Sigmoid colon (tissue), 7 donors: Measurements from ENCODE around the gene PTPRD. TPM values are rescaled to one million over a fixed set of nuclear protein-coding genes. Genes with fewer than 3 reads are reported as not detected.

Source experiments
- DNase-seq: peaks from one replicate; pipeline ENCODE4 v3.0.0-alpha.2; 2019
- H3K27ac ChIP-seq, 4 donors: fragments of 200-600 bp; sonication (generic); one replicate each; pipeline ENCODE4 v1.5.1; 2016 to 2019; ENCODE audit warnings: mild to moderate bottlenecking in 1 of 4
- H3K27me3 ChIP-seq, 3 donors: fragments of 200-600 bp; sonication (generic); one replicate each; pipeline ENCODE4 v1.5.1; 2019; ENCODE audit warnings: mild to moderate bottlenecking in 1 of 3
- H3K36me3 ChIP-seq, 4 donors: fragments of 200-600 bp; sonication (generic); one replicate each; pipeline ENCODE4 v1.5.1; 2016 to 2019
- H3K4me1 ChIP-seq, 4 donors: fragments of 200-600 bp; sonication (generic); one replicate each; pipeline ENCODE4 v1.5.1; 2017 to 2019
- H3K4me3 ChIP-seq, 4 donors: fragments of 200-600 bp; sonication (generic); one replicate each; pipeline ENCODE4 v1.5.1; 2017 to 2019; ENCODE audit warnings: mild to moderate bottlenecking in 2 of 4, moderate library complexity in 1 of 4
- H3K9me3 ChIP-seq, 4 donors: fragments of 200-600 bp in 3 of 4; sonication (generic) in 3 of 4; one replicate each; pipeline versions ENCODE4 v1.5.1 to v1.6.1; 2013 to 2019
- EP300 ChIP-seq, 4 donors: sonication (generic); formaldehyde crosslinking; IDR thresholded peaks; one replicate each; pipeline ENCODE4 v1.6.1; 2017; ENCODE audit warnings: antibody characterized with exemption in 4 of 4
- POLR2A ChIP-seq, 2 donors: fragments of 450-650 bp; IDR thresholded peaks; one replicate each; pipeline ENCODE4 v1.6.1; 2016; ENCODE audit warnings: antibody characterized with exemption in 2 of 2, mild to moderate bottlenecking in 2 of 2, moderate library complexity in 2 of 2
- POLR2AphosphoS5 ChIP-seq, 4 donors: sonication (generic); formaldehyde crosslinking; IDR thresholded peaks; one replicate each; pipeline ENCODE4 v1.6.1; 2017; ENCODE audit warnings: antibody characterized with exemption in 4 of 4
- WGBS, 2 donors: extraction: QIAGEN DNeasy Blood & Tissue Kit; methylation state at CpG; one replicate each; pipeline ENCODE4 v1.1.7; 2013; 5-methylcytosine and 5-hydroxymethylcytosine counted together
- intact Hi-C: fragments of 100-400 bp; cut with DNase I; formaldehyde crosslinking; loops from one replicate; pipeline ENCODE4 v1.15.1; 2023
- polyA plus RNA-seq, 3 donors: library from polyadenylated mRNA; stranded (reverse); fragments of 200-250 nt; gene quantifications; one replicate each; pipeline ENCODE4 v1.2.3, GENCODE V29; 2013
- total RNA-seq, 4 donors: library from RNA; depleted of rRNA; stranded (reverse); fragments of >200 nt; gene quantifications; one replicate each; pipeline ENCODE4 v1.1.0, GENCODE V29; 2016
- TF ChIP-seq, protein P1 (sequence below), 4 experiments: fragments of 450-650 bp in 3 of 4; fragments of 200-600 bp in 1 of 4; IDR thresholded peaks; one replicate each; pipeline ENCODE4 v1.5.1; 2016 to 2019; ENCODE audit warnings: antibody characterized with exemption in 4 of 4, mild to moderate bottlenecking in 3 of 4, moderate library complexity in 2 of 4
- donor health status: healthy with polysubstance abuse.
- donor health status: Bipolar disorder and iron deficiency.
- donor health status: healthy.

PTPRD gene
- total and polyA plus RNA-seq, 7 donors = 1.2 to 18.3 (median 6.3) TPM

DNA sequence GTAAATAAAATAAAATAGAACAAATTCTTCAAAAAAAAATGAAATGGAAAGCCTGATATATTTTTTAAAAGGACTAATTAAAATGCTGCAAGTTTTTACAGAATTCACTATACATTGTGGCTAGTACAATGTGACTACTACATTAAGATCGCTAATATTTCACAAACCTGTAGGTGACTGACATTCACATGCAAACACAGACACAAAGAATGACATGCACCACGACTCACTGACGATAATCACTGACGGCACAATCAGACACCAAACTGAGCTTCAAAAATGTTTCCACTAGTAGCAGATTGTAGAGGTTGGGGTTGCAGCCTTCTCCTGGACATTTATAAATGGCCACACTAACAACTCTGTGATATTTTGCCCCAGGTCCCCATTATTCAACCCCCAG is 2175.5 kb downstream of the PTPRD start:
- DNase-seq = no peak
- WGBS, 2 donors = 93 to 96% methylated on average over 4 of the region's 4 CpGs
- intact Hi-C loops = no loop called here

DNA sequence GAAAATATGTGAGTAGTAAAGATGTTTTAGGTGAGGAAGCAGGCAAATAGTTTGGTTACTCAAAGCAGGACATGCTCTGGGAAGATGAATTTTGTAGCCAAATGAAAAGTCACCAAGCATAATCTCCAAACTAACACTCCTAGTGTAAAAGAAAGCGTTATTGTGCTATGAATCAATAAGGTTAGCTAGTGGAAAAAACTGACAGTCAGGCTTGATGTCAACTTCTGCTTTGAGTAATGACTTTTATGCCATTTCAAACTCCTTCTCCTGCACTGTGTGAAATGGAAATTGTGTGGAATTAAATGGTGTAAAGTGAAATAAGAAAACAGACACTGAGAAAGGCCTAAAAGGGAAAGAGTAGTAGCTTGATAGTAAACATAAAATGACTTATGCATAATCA is 2176.0 kb downstream of the PTPRD start:
- WGBS, 2 donors = 83 to 93% methylated on average over 1 of the region's 1 CpG
- no peaks in the 10 kb centered on the region for H3K27me3 ChIP-seq
- no peaks in the 10 kb centered on the region for H3K9me3 ChIP-seq
- no peaks in the 10 kb centered on the region for H3K4me1 ChIP-seq
- no peak for DNase-seq
- intact Hi-C loops = no loop called here
- no peaks in the 10 kb centered on the region for H3K36me3 ChIP-seq
- H3K27ac ChIP-seq = no peak overlapping the region
- H3K4me3 ChIP-seq = no peak overlapping the region
- TF ChIP-seq, protein P1, sequence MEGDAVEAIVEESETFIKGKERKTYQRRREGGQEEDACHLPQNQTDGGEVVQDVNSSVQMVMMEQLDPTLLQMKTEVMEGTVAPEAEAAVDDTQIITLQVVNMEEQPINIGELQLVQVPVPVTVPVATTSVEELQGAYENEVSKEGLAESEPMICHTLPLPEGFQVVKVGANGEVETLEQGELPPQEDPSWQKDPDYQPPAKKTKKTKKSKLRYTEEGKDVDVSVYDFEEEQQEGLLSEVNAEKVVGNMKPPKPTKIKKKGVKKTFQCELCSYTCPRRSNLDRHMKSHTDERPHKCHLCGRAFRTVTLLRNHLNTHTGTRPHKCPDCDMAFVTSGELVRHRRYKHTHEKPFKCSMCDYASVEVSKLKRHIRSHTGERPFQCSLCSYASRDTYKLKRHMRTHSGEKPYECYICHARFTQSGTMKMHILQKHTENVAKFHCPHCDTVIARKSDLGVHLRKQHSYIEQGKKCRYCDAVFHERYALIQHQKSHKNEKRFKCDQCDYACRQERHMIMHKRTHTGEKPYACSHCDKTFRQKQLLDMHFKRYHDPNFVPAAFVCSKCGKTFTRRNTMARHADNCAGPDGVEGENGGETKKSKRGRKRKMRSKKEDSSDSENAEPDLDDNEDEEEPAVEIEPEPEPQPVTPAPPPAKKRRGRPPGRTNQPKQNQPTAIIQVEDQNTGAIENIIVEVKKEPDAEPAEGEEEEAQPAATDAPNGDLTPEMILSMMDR (IDR thresholded peaks at IDR 0.05) = no peak
- TF ChIP-seq EP300 (IDR thresholded peaks at IDR 0.05) (no peak), POLR2AphosphoS5 (IDR thresholded peaks at IDR 0.05) (no peak), POLR2A (IDR thresholded peaks at IDR 0.05) (no peak)

More for the DNA sequence above, 2175.5 kb downstream of the PTPRD start:
- H3K4me1 ChIP-seq = no peaks in the 10 kb centered on the region
- no peak overlapping the region for H3K4me3 ChIP-seq
- H3K36me3 ChIP-seq = no peaks in the 10 kb centered on the region
- H3K27me3 ChIP-seq = no peaks in the 10 kb centered on the region
- H3K9me3 ChIP-seq = no peaks in the 10 kb centered on the region
- H3K27ac ChIP-seq = no peak overlapping the region
- TF ChIP-seq POLR2AphosphoS5 (IDR thresholded peaks at IDR 0.05) (no peak), EP300 (IDR thresholded peaks at IDR 0.05) (no peak), POLR2A (IDR thresholded peaks at IDR 0.05) (no peak)
- TF ChIP-seq, protein P1 (IDR thresholded peaks at IDR 0.05) = no peak

DNA sequence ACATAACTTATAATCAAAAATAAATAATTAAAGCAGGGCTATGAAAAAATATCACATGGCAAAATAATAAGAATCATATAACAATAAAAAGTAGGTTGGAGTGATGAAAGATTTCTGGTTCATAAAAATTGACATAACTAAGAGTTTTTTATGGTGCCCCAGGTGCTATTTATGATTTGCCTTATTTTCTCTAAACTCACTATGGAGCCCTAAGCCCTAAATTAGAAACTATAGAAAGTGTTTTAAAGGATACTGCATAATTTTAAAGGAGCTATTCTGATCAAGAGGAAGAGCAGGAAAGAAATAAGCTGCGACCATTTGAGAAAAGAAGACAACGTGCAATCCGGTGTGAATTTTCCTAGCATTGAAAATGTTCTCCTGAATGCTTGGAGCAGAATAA is 2178.2 kb downstream of the PTPRD start:
- no peak for DNase-seq
- H3K27ac ChIP-seq = no peak overlapping the region
- 97% methylated on average over 3 of the region's 3 CpGs for WGBS, 2 donors

DNA sequence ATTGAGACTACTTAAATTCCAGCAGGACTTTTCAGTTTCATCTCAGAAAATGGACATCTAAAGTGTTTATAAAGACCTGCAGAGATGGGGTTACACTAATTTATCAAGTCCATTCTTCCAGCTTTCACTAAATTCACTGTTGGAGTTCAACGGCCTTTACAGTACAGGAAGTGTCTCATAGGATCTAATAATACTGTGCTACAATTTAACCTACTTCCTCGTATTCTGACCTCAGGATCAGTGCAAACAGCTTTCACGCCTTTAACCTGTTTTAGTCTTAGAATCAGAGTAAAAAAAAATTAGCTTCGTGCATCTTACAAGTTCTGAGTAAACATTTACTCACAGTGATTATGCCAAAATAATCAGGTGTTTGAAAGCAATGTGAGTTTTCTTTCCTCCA is 2180.6 kb downstream of the PTPRD start:
- 24 to 65% methylated on average over 4 of the region's 4 CpGs for WGBS, 2 donors
- Histone ChIP-seq H3K27me3 (no peaks in the 10 kb centered on the region), H3K36me3 (no peaks in the 10 kb centered on the region), H3K27ac (no peak overlapping the region), H3K4me1 (no peaks in the 10 kb centered on the region), H3K9me3 (no peaks in the 10 kb centered on the region), H3K4me3 (no peak overlapping the region)
- TF ChIP-seq, protein P1 (IDR thresholded peaks at IDR 0.05) = no peak
- TF ChIP-seq POLR2AphosphoS5 (IDR thresholded peaks at IDR 0.05) = no peak
- no peak for TF ChIP-seq EP300 (IDR thresholded peaks at IDR 0.05)
- TF ChIP-seq POLR2A (IDR thresholded peaks at IDR 0.05) = no peak
- intact Hi-C loops = no loop called here
- DNase-seq = no peak

More for the DNA sequence above, 2178.2 kb downstream of the PTPRD start:
- Histone ChIP-seq H3K27me3 (no peaks in the 10 kb centered on the region), H3K9me3 (no peaks in the 10 kb centered on the region), H3K4me1 (no peaks in the 10 kb centered on the region), H3K4me3 (no peak overlapping the region), H3K36me3 (no peaks in the 10 kb centered on the region)
- intact Hi-C loops = no loop called here
- TF ChIP-seq EP300 (IDR thresholded peaks at IDR 0.05) (no peak), POLR2AphosphoS5 (IDR thresholded peaks at IDR 0.05) (no peak), POLR2A (IDR thresholded peaks at IDR 0.05) (no peak)
- TF ChIP-seq, protein P1 (IDR thresholded peaks at IDR 0.05) = no peak

DNA sequence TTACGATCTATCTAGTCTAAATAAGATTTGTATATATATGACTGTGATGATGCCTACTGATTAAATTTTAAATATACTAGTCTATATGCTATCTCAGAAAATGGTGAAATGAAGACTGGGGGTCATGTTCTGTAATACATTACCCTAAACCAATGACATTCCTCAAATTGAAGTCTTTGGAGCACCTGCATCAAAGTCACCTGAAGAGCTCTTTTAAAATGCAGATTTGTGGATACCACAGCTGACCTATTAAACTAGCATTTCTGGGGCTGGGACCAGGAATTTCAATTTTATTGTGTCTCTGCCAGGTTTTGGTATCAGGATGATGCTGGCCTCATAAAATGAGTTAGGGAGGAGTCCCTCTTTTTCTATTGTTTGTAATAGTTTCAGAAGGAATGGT is 2181.3 kb downstream of the PTPRD start:
- 87 to 91% methylated on average over 1 of the region's 1 CpG for WGBS, 2 donors
- intact Hi-C loops = no loop called here

More for the DNA sequence above, 2181.3 kb downstream of the PTPRD start:
- Histone ChIP-seq H3K4me1 (no peaks in the 10 kb centered on the region), H3K27ac (no peak overlapping the region), H3K27me3 (no peaks in the 10 kb centered on the region), H3K36me3 (no peaks in the 10 kb centered on the region), H3K9me3 (no peaks in the 10 kb centered on the region), H3K4me3 (no peak overlapping the region)
- TF ChIP-seq, protein P1 (IDR thresholded peaks at IDR 0.05) = no peak
- no peak for TF ChIP-seq POLR2A (IDR thresholded peaks at IDR 0.05)
- no peak for TF ChIP-seq POLR2AphosphoS5 (IDR thresholded peaks at IDR 0.05)
- no peak for TF ChIP-seq EP300 (IDR thresholded peaks at IDR 0.05)
- no peak for DNase-seq
